Duodenal mucosa (tissue), 2 donors: ENCODE data around the gene CAPS.

ENCODE experiments used
- H3K27ac ChIP-seq: one replicate; pipeline ENCODE4 v1.7.0; 2013; ENCODE audit warnings: low read depth, low read length
- H3K27me3 ChIP-seq, 2 donors: one replicate each; pipeline ENCODE4 v1.7.0; 2013; ENCODE audit warnings: low read length in 2 of 2, control low read depth in 1 of 2; ENCODE audit not compliant: insufficient read depth in 2 of 2, control insufficient read depth in 1 of 2
- H3K36me3 ChIP-seq, 2 donors: one replicate each; pipeline ENCODE4 v1.7.0; 2013; ENCODE audit warnings: low read length in 2 of 2, control low read depth in 1 of 2; ENCODE audit not compliant: insufficient read depth in 2 of 2, control insufficient read depth in 1 of 2
- H3K4me1 ChIP-seq, 2 donors: one replicate each; pipeline ENCODE4 v1.7.0; 2013; ENCODE audit warnings: low read length in 2 of 2, control low read depth in 1 of 2; ENCODE audit not compliant: insufficient read depth in 2 of 2, control insufficient read depth in 1 of 2
- H3K4me3 ChIP-seq, 2 donors: one replicate each; pipeline ENCODE4 v1.7.0; 2013; ENCODE audit warnings: low read length in 2 of 2, low read depth in 1 of 2
- H3K9ac ChIP-seq, 2 donors: one replicate each; pipeline ENCODE4 v1.7.0; 2013; ENCODE audit warnings: low read length in 2 of 2, low read depth in 1 of 2
- H3K9me3 ChIP-seq, 2 donors: one replicate each; pipeline ENCODE4 v1.7.0; 2013; ENCODE audit warnings: low read length in 2 of 2, control low read depth in 1 of 2; ENCODE audit not compliant: control insufficient read depth in 1 of 2

Gene CAPS

DNA sequence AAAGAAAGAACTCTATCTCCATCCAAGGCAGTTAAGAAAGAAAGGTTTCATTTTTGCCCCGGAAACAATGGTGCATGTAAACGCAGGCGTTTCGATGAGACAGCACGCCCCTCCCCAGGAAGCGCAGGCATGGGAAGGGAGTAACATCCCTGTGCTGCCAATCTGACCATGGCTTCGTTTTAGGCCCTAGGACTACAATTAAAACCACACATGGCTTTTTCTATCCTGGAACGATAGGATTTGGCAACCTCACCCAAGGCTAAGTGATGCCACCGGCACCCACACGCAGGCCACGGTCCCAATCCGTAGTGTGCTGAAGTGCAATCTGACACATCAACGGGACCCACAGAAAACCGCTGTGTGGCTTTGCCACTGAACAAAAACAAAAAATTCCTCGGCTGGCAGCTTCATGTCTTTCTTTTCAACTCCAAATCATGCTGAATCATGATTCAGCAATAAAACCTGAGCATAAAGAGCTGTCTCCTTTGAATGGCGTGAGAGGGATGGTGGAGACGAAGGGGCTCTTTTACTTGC, 39.7 kb downstream of the CAPS start:
- Histone ChIP-seq H3K9ac (peak overlapping the region in 1 of 2 donors; percentile 18), H3K36me3 (peaks cover 4 to 17% of the 10 kb centered on the region in 2 donors), H3K4me3 (no peak overlapping the region), H3K4me1 (peaks cover 64 to 76% of the 10 kb centered on the region in 2 donors), H3K27ac (no peak overlapping the region), H3K9me3 (no peaks in the 10 kb centered on the region), H3K27me3 (no peaks in the 10 kb centered on the region)

GRCh38 chr19:5954293-5954692, 40.2 kb downstream of the CAPS start:
- no peak overlapping the region for H3K27ac ChIP-seq
- H3K9ac ChIP-seq: peak overlapping the region; percentile 18
- no peaks in the 10 kb centered on the region for H3K27me3 ChIP-seq
- H3K4me1 ChIP-seq: peaks cover 59 to 77% of the 10 kb centered on the region in 2 donors
- no peaks in the 10 kb centered on the region for H3K9me3 ChIP-seq
- H3K4me3 ChIP-seq: no peak overlapping the region
- H3K36me3 ChIP-seq: peaks cover 4 to 17% of the 10 kb centered on the region in 2 donors

DNA sequence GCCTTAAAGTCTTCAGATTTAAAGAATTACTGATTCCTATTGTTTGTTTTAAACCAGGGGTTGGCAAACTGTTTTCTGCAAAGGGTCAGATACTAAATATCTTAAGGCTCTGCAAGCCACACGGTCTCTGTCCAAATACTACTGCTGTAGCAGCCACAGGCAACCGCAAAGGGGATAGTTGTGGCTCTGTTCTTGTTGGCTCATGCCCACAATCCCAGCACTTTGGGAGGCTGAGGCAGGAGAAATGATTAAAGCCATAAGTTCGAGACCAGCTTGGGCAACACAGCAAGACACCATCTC, 41.5 kb downstream of the CAPS start:
- H3K27me3 ChIP-seq: no peaks in the 10 kb centered on the region

DNA sequence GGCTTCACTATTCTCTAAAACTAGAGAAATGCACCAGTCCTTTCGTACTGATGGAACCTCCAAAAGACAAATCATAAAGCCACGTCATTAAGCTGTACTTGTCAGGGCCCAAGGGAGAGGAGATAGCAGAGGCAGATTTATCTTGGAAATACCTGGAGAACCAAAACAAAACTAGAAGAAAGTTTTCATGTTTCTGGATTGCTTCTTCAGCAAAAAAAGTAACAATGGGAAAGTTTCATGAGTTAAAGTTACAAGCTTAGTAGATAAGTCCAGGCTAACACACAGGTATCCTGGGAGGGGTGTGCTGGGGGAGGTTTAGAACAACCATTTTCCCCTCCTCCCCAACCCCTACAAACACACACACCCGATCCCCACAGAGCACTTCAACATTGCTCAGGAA, 42.3 kb downstream of the CAPS start:
- Histone ChIP-seq H3K4me1 (peaks cover 54 to 73% of the 10 kb centered on the region in 2 donors), H3K9me3 (no peaks in the 10 kb centered on the region), H3K27me3 (no peaks in the 10 kb centered on the region), H3K4me3 (no peak overlapping the region), H3K27ac (no peak overlapping the region), H3K9ac (no peak overlapping the region), H3K36me3 (peaks cover 0 to 7% of the 10 kb centered on the region in 2 donors)

More for the DNA sequence above, 41.5 kb downstream of the CAPS start:
- H3K36me3 ChIP-seq: peaks cover 0 to 7% of the 10 kb centered on the region in 2 donors
- H3K4me3 ChIP-seq: no peak overlapping the region
- H3K4me1 ChIP-seq: peaks cover 58 to 77% of the 10 kb centered on the region in 2 donors
- H3K9ac ChIP-seq: no peak overlapping the region
- no peak overlapping the region for H3K27ac ChIP-seq
- H3K9me3 ChIP-seq: no peaks in the 10 kb centered on the region

GRCh38 chr19:5956728-5957127, 42.7 kb downstream of the CAPS start:
- H3K36me3 ChIP-seq: peaks cover 0 to 7% of the 10 kb centered on the region in 2 donors
- no peak overlapping the region for H3K27ac ChIP-seq
- no peaks in the 10 kb centered on the region for H3K27me3 ChIP-seq

GRCh38 chr19:5957170-5957569, 43.1 kb downstream of the CAPS start:
- H3K27me3 ChIP-seq: no peaks in the 10 kb centered on the region
- no peaks in the 10 kb centered on the region for H3K9me3 ChIP-seq
- H3K36me3 ChIP-seq: peaks cover 0 to 4% of the 10 kb centered on the region in 2 donors
- H3K4me1 ChIP-seq: peaks cover 52 to 73% of the 10 kb centered on the region in 2 donors
- no peak overlapping the region for H3K9ac ChIP-seq
- no peak overlapping the region for H3K27ac ChIP-seq
- H3K4me3 ChIP-seq: no peak overlapping the region

More at GRCh38 chr19:5956728-5957127, 42.7 kb downstream of the CAPS start:
- Histone ChIP-seq H3K9me3 (no peaks in the 10 kb centered on the region), H3K9ac (no peak overlapping the region), H3K4me3 (no peak overlapping the region), H3K4me1 (peaks cover 52 to 73% of the 10 kb centered on the region in 2 donors)

DNA sequence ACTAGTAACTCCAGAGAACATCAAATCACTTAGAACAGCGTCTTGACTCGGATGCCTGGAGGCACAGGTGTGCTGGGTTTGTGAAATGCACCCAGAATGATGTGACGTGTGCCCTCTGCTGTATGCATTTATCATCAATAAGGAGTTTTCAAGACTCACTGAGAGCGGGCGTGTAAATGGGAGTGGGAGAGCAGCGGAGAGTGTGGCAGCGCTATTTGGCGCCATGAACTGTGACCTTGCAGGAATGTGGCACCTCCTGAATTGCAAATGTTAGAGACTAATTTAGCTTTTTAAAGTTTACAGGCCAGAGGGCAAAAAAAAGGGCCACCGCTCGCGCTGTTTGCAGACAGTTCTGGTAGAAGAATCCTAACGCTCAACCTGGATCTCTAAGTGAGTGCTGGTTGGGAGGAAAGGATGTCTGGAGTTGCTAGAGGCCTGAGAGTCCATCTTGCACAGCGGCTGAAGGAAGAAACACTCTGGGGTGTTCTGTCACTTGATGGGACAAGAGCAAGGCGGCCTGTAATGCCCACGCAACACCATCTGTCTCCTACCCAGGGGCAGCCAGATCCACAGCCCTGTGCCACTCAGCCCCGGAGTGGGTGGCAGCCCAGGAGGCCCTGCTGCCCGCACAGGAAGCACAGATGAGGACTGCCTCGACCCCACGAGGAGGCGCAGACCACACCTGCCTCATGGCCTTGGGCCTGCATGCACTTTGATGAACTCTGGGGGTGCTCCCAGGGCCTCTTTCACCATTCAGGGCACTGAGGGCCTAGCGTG, 44.2 kb downstream of the CAPS start:
- Histone ChIP-seq H3K9me3 (no peaks in the 10 kb centered on the region), H3K36me3 (peaks cover 0 to 3% of the 10 kb centered on the region in 2 donors), H3K27ac (no peak overlapping the region), H3K27me3 (no peaks in the 10 kb centered on the region), H3K4me3 (no peak overlapping the region), H3K9ac (no peak overlapping the region), H3K4me1 (peaks cover 51 to 73% of the 10 kb centered on the region in 2 donors)

GRCh38 chr19:5958851-5959122, 44.7 kb downstream of the CAPS start:
- Histone ChIP-seq H3K9ac (no peak overlapping the region), H3K27me3 (no peaks in the 10 kb centered on the region), H3K4me1 (peaks cover 45 to 74% of the 10 kb centered on the region in 2 donors), H3K4me3 (no peak overlapping the region), H3K36me3 (peaks cover 0 to 3% of the 10 kb centered on the region in 2 donors), H3K27ac (no peak overlapping the region), H3K9me3 (no peaks in the 10 kb centered on the region)

DNA sequence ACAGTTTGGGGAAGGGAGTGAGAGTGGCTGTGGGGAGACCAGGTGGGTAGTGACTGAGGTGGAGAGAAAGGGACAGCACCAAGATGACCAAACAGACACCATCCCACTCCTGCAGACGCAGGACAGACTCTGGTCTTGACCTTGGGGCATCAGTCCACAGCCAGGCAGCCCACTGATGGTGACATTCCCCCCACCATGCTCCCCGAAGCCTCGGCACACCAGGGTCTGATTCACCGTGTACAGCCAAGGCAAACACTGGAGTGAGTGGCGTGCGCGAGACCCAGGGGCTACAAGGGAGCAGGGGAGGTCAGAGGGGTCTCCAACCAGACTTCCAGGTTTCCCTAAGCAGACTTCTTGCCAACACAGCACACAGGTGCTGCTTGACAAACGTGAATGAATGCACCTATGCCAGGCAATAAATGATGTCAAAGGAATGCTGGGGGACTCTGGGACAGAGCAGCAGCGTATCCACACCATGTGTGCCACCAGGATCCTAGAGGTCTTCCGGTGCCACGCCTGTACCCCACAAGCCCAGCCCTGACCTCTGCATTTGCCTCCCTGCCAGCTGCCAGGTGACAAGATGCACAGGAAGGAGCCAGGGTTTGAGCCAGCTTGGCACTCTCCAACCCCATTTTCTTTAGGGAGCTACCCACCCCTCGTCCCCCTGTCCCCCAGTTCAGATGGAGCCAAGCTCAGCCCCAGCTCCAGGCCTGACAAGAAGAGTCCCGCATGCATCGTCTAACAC, 45.4 kb downstream of the CAPS start:
- H3K4me1 ChIP-seq: peaks cover 39 to 69% of the 10 kb centered on the region in 2 donors

More for the DNA sequence above, 45.4 kb downstream of the CAPS start:
- Histone ChIP-seq H3K27me3 (no peaks in the 10 kb centered on the region), H3K27ac (no peak overlapping the region), H3K4me3 (no peak overlapping the region), H3K9ac (no peak overlapping the region), H3K9me3 (no peaks in the 10 kb centered on the region), H3K36me3 (peaks cover 0 to 5% of the 10 kb centered on the region in 2 donors)
